B cell (primary cell): ENCODE data around the gene SLC43A1. TPM values are rescaled to one million over a fixed set of nuclear protein-coding genes. Genes with fewer than 3 reads are reported as not detected.
"Not testable (repeated sequence)": the region's sequence is repeated elsewhere in the genome, so short reads cannot be mapped to it uniquely, and the experiment has no call there.

Experiments used
- ATAC-seq: fragments of 200-7000 bp; cut with Tn5 transposase; one replicate; pipeline ENCODE4 v1.10.0; 2021; ENCODE audit warnings: low read depth, mild to moderate bottlenecking, moderate number of reproducible peaks, moderate library complexity
- CTCF ChIA-PET: fragments of 350-600 bp; sonication (Branson Sonifier 250); formaldehyde crosslinking; loops from one replicate; lab custom pipeline; 2021; ENCODE audit warnings: antibody characterized with exemption, inconsistent platforms; lab: Charles Lee
- POLR2A ChIA-PET: fragments of 350-600 bp; sonication (Branson Sonifier 250); formaldehyde crosslinking; loops from one replicate; lab custom pipeline; 2021; ENCODE audit warnings: antibody characterized with exemption; lab: Charles Lee
- DNase-seq: peaks from one replicate; pipeline ENCODE4 v3.0.0; 2013
- H2AFZ ChIP-seq: 2 replicates; pipeline ENCODE4 v1.6.1; 2012; ENCODE audit warnings: mild to moderate bottlenecking, low read depth, low read length; ENCODE audit not compliant: insufficient read depth, poor library complexity, severe bottlenecking
- H3K27ac ChIP-seq, 2 donors: 1 replicate in 1 of 2; 2 replicates in 1 of 2; pipeline ENCODE4 v1.5.1; 2012 to 2013; ENCODE audit warnings: low read length in 2 of 2, mild to moderate bottlenecking in 2 of 2, moderate library complexity in 1 of 2
- H3K27me3 ChIP-seq, 4 experiments: fragments of 200-600 bp in 1 of 4; sonication (generic) in 1 of 4; replicated peaks in 1 of 4; 1 replicate in 2 of 4; 2 replicates in 2 of 4; pipeline versions ENCODE4 v1.6.1 to v1.7.0; 2013 to 2016; ENCODE audit warnings: low read length in 3 of 4, mild to moderate bottlenecking in 2 of 4, mixed read lengths in 1 of 4, moderate library complexity in 1 of 4; ENCODE audit not compliant: insufficient read depth in 4 of 4, control insufficient read depth in 3 of 4; ENCODE audit errors: control extremely low read depth in 1 of 4
- H3K36me3 ChIP-seq, 2 experiments: replicated peaks in 1 of 2; 1 replicate in 1 of 2; 2 replicates in 1 of 2; pipeline versions ENCODE4 v1.6.1 to v1.7.1; 2013; ENCODE audit warnings: low read length in 1 of 2; ENCODE audit not compliant: insufficient read depth in 2 of 2, control insufficient read depth in 1 of 2; ENCODE audit errors: control extremely low read depth in 1 of 2, extremely low read depth in 1 of 2
- H3K4me1 ChIP-seq, 2 donors: fragments of 200-600 bp in 1 of 2; sonication (generic) in 1 of 2; 1 replicate in 1 of 2; 2 replicates in 1 of 2; pipeline versions ENCODE4 v1.5.1 to v1.6.1; 2013 to 2017; ENCODE audit warnings: low read length in 2 of 2; ENCODE audit not compliant: control insufficient read depth in 2 of 2, insufficient read depth in 2 of 2
- H3K4me2 ChIP-seq: replicated peaks from 2 replicates; pipeline ENCODE3; 2012; ENCODE audit warnings: mild to moderate bottlenecking, low read depth, low read length; ENCODE audit not compliant: poor library complexity, severe bottlenecking
- H3K4me3 ChIP-seq, 5 experiments: fragments of 200-600 bp in 1 of 5; sonication (generic) in 1 of 5; 1 replicate in 3 of 5; 2 replicates in 2 of 5; pipeline versions ENCODE4 v1.5.1 to v1.7.0; 2011 to 2016; ENCODE audit warnings: low read length in 4 of 5, mild to moderate bottlenecking in 4 of 5, low read depth in 2 of 5, control low read depth in 1 of 5, moderate library complexity in 1 of 5; ENCODE audit not compliant: insufficient read depth in 1 of 5; ENCODE audit errors: control extremely low read depth in 1 of 5, extremely low read depth in 1 of 5
- H3K79me2 ChIP-seq: fragments of 200-600 bp; sonication (generic); one replicate; pipeline ENCODE4 v1.6.0; 2016; ENCODE audit warnings: low read length; ENCODE audit not compliant: control insufficient read depth, insufficient read depth
- H3K9ac ChIP-seq: fragments of 200-600 bp; sonication (generic); 2 replicates; pipeline ENCODE4 v1.6.1; 2017; ENCODE audit warnings: mild to moderate bottlenecking, low read length, moderate library complexity
- H3K9me3 ChIP-seq, 3 donors: one replicate each; pipeline versions ENCODE4 v1.6.1 to v1.7.1; 2013; ENCODE audit warnings: low read length in 2 of 3; ENCODE audit not compliant: control insufficient read depth in 2 of 3, insufficient read depth in 1 of 3; ENCODE audit errors: control extremely low read depth in 1 of 3
- H4K20me1 ChIP-seq: 2 replicates; pipeline ENCODE4 v1.6.0; 2012; ENCODE audit warnings: mild to moderate bottlenecking, low read length; ENCODE audit not compliant: insufficient read depth, control insufficient read depth, poor library complexity, severe bottlenecking
- H3K27ac Mint-ChIP-seq: one replicate; pipeline ENCODE4 v1.8.0; 2021; ENCODE audit warnings: mixed read lengths
- H3K27me3 Mint-ChIP-seq: one replicate; pipeline ENCODE4 v1.8.0; 2021; ENCODE audit warnings: mixed read lengths
- H3K4me1 Mint-ChIP-seq: one replicate; pipeline ENCODE4 v1.8.0; 2021; ENCODE audit warnings: mixed read lengths
- H3K4me3 Mint-ChIP-seq: one replicate; pipeline ENCODE4 v1.8.0; 2021; ENCODE audit warnings: mixed read lengths
- H3K9me3 Mint-ChIP-seq: one replicate; pipeline ENCODE4 v1.8.0; 2022; ENCODE audit warnings: mixed read lengths; ENCODE audit not compliant: insufficient read depth
- EZH2 ChIP-seq: IDR thresholded peaks from 2 replicates; pipeline ENCODE4 v1.6.1; 2012; ENCODE audit warnings: borderline replicate concordance, low read depth, mild to moderate bottlenecking, moderate library complexity, low read length; ENCODE audit not compliant: insufficient read depth, poor library complexity, severe bottlenecking
- WGBS: methylation state at CpG from one replicate; pipeline ENCODE4 v1.1.5; 2013; ENCODE audit warnings: missing lambda C conversion rate; ENCODE audit not compliant: insufficient coverage; 5-methylcytosine and 5-hydroxymethylcytosine counted together
- intact Hi-C: fragments of 100-400 bp; cut with micrococcal nuclease; formaldehyde crosslinking; loops from one replicate; pipeline ENCODE4 v1.10.0; 2022
- polyA plus RNA-seq: library from polyadenylated mRNA; depleted of rRNA; stranded (reverse); fragments of >200 nt; gene quantifications from 2 replicates; pipeline ENCODE4 v1.2.3, GENCODE V29; 2012
- total RNA-seq, 2 donors: library from RNA; stranded (reverse); fragments of 120-200 nt in 1 of 2; gene quantifications; 1 replicate in 1 of 2; 2 replicates in 1 of 2; pipeline versions ENCODE4 v1.2.3 to v1.2.4, GENCODE V29; 2013 to 2022
- TF ChIP-seq, protein P1 (sequence below): fragments of 200-600 bp; IDR thresholded peaks from one replicate; pipeline ENCODE4 v1.8.0; 2022; ENCODE audit warnings: antibody characterized with exemption, mild to moderate bottlenecking

Gene SLC43A1
- total and polyA plus RNA-seq, 2 donors (not counting 1 experiment from before 2014, with no cell fraction given), result 3.7 to 6.4 TPM

DNA sequence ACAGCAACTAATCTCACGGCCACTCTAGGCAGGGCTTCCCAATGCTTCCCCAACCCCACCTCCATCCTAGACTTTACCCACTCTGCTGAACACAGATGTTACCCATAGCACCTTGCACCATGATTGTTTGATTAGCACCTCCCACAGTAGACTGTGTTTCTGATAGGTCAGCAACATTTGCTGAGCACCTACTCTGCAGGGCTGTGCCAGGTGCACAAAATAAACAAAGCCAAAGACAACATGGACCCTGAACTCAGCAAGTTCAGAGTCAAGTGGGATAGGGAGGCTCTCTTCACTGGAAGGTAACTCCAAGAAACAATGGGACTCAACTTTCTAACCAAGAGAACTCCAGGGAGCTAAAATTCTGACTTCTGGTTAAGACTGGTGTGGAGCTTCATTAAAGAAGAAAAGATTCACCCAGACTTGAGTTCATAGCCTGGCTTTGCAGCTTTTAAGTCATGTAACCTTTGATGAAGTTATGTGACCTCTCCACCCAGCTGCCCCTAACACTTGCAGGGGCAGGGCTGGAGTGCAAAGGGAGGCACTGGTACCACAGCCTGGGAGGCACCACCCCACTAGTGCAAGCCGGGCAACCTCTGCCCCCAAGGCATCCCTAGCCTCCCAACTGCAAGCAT is 61.8 kb downstream of the SLC43A1 start:
- no peaks in the 10 kb centered on the region for H3K79me2 ChIP-seq
- peaks cover 0 to 24% (median 10%) of the 10 kb centered on the region in 4 experiments for H3K27me3 ChIP-seq
- peaks cover 4% of the 10 kb centered on the region for H4K20me1 ChIP-seq
- CTCF ChIA-PET, result interaction anchor here (1.1 to 5.3 kb wide), 5 partner anchors 11 to 187 kb away, joined by 3 to 82 read pairs (median 4); no protein-coding TSS in a partner anchor
- H3K9me3 ChIP-seq, result peaks cover 0 to 3% (median 0%) of the 10 kb centered on the region in 3 donors
- H3K36me3 ChIP-seq, result no peaks in the 10 kb centered on the region
- no peak overlapping the region for H3K27ac ChIP-seq
- H3K27ac Mint-ChIP-seq, result no peak overlapping the region
- POLR2A ChIA-PET, result no interaction called here
- intact Hi-C loops, result no loop called here
- TF ChIP-seq, protein P1, sequence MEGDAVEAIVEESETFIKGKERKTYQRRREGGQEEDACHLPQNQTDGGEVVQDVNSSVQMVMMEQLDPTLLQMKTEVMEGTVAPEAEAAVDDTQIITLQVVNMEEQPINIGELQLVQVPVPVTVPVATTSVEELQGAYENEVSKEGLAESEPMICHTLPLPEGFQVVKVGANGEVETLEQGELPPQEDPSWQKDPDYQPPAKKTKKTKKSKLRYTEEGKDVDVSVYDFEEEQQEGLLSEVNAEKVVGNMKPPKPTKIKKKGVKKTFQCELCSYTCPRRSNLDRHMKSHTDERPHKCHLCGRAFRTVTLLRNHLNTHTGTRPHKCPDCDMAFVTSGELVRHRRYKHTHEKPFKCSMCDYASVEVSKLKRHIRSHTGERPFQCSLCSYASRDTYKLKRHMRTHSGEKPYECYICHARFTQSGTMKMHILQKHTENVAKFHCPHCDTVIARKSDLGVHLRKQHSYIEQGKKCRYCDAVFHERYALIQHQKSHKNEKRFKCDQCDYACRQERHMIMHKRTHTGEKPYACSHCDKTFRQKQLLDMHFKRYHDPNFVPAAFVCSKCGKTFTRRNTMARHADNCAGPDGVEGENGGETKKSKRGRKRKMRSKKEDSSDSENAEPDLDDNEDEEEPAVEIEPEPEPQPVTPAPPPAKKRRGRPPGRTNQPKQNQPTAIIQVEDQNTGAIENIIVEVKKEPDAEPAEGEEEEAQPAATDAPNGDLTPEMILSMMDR, result no peak
- no peak for TF ChIP-seq EZH2
- no peak for DNase-seq
- WGBS, result 100% methylated on average over 1 of the region's 2 CpGs
- H3K4me3 ChIP-seq, result no peak overlapping the region
- no peak overlapping the region for H2AFZ ChIP-seq
- H3K4me1 Mint-ChIP-seq, result peaks cover 9% of the 10 kb centered on the region
- H3K4me1 ChIP-seq, result peaks cover 14 to 17% of the 10 kb centered on the region in 2 donors
- no peak overlapping the region for H3K4me2 ChIP-seq
- no peak for ATAC-seq
- H3K9me3 Mint-ChIP-seq, result no peaks in the 10 kb centered on the region
- no peak overlapping the region for H3K4me3 Mint-ChIP-seq
- no peak overlapping the region for H3K9ac ChIP-seq
- peaks cover 42% of the 10 kb centered on the region for H3K27me3 Mint-ChIP-seq

DNA sequence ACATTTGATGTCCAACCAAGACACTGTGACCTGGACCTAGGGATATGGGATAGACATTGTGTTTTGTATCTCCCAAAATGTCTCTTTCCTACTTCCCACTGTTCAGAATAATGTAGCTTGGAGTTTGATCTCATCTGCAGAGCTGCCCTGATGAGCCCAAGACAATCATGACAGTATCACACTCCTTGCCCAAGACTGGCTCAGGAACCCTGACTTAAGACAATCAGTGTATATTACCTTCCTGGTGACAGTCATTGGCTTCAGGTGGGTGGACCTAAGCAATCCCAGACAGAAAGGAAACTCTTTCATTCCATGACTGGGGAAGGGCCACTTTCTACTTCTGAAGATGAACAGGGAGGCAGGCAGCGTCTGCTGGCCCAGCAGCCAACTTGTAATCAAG is 69.4 kb downstream of the SLC43A1 start:
- H3K27me3 Mint-ChIP-seq, result peaks cover 29% of the 10 kb centered on the region
- ChIA-PET CTCF (interaction anchor here (0.6 to 1.0 kb wide), 2 partner anchors 12 to 195 kb away, joined by 3 read pairs; no protein-coding TSS in a partner anchor), POLR2A (no interaction called here)
- no peaks in the 10 kb centered on the region for H3K79me2 ChIP-seq
- no peaks in the 10 kb centered on the region for H3K4me1 ChIP-seq
- no peak overlapping the region for H3K4me2 ChIP-seq
- no peak for TF ChIP-seq EZH2
- TF ChIP-seq, protein P1, result no peak
- no peak overlapping the region for H3K4me3 ChIP-seq
- no peaks in the 10 kb centered on the region for H4K20me1 ChIP-seq
- H3K9ac ChIP-seq, result no peak overlapping the region
- H2AFZ ChIP-seq, result no peak overlapping the region
- no peak overlapping the region for H3K27ac Mint-ChIP-seq
- 89% methylated on average over 1 of the region's 1 CpG for WGBS
- H3K9me3 Mint-ChIP-seq, result no peaks in the 10 kb centered on the region
- peaks cover 0 to 5% (median 2%) of the 10 kb centered on the region in 4 experiments for H3K27me3 ChIP-seq
- H3K9me3 ChIP-seq, result no peaks in the 10 kb centered on the region
- no peak overlapping the region for H3K4me3 Mint-ChIP-seq
- no peaks in the 10 kb centered on the region for H3K4me1 Mint-ChIP-seq
- DNase-seq (no peak), ATAC-seq (no peak)
- no peaks in the 10 kb centered on the region for H3K36me3 ChIP-seq
- H3K27ac ChIP-seq, result no peak overlapping the region
- intact Hi-C loops, result no loop called here

DNA sequence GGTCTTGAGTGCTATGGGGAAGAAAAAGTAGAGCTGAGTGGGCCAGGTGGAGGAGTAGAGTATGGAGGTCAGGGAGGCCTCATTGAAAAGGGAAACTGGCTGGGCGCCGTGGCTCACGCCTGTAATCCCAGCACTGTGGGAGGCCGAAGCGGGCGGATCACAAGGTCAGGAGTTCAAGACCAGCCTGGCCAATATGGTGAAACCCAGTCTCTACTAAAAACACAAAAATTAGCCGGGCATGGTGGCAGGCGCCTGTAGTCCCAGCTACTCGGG is 70.4 kb downstream of the SLC43A1 start:
- H3K4me1 Mint-ChIP-seq, H3K9me3 ChIP-seq, H3K9ac ChIP-seq, H3K4me1 ChIP-seq, POLR2A ChIA-PET, H2AFZ ChIP-seq, H3K9me3 Mint-ChIP-seq, DNase-seq, H3K4me2 ChIP-seq, H3K4me3 ChIP-seq, intact Hi-C loops, H3K4me3 Mint-ChIP-seq, H3K79me2 ChIP-seq, H4K20me1 ChIP-seq, H3K27me3 ChIP-seq, H3K36me3 ChIP-seq, H3K27ac Mint-ChIP-seq, ATAC-seq, H3K27ac ChIP-seq: not testable (repeated sequence)
- WGBS, result 92% methylated on average over 6 of the region's 9 CpGs
- peaks cover 25% of the 10 kb centered on the region for H3K27me3 Mint-ChIP-seq
- CTCF ChIA-PET, result interaction anchor here (4.0 kb wide), 1 partner anchor 12 kb away, joined by 28 read pairs; no protein-coding TSS in a partner anchor
